Putamen (tissue), 1 donor: ENCODE measurements around the gene PLA2G4C.

ENCODE experiments used
- DNase-seq: peaks from one replicate; pipeline ENCODE4 v3.0.0-alpha.2; 2016; ENCODE audit warnings: low spot score

PLA2G4C gene

DNA sequence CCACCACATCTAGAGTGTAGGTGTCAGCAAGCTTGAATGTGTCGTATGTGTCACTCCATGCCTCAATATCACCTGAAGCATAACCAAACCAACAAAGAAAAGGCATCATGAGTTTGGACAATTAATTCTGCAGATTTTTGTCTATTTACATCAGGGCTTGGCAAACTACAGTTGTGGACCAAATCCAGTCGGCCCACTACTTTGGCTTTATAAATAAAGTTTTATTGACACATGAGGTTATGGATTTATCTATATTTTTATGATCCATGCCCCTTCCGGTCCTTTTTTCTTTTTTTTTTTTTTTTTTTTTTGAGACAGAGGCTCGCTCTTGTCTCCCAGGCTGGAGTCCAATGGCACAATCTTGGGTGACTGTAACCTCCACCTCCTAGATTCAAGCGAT, 57.5 kb downstream of the PLA2G4C start:
- DNase-seq = no peak

DNA sequence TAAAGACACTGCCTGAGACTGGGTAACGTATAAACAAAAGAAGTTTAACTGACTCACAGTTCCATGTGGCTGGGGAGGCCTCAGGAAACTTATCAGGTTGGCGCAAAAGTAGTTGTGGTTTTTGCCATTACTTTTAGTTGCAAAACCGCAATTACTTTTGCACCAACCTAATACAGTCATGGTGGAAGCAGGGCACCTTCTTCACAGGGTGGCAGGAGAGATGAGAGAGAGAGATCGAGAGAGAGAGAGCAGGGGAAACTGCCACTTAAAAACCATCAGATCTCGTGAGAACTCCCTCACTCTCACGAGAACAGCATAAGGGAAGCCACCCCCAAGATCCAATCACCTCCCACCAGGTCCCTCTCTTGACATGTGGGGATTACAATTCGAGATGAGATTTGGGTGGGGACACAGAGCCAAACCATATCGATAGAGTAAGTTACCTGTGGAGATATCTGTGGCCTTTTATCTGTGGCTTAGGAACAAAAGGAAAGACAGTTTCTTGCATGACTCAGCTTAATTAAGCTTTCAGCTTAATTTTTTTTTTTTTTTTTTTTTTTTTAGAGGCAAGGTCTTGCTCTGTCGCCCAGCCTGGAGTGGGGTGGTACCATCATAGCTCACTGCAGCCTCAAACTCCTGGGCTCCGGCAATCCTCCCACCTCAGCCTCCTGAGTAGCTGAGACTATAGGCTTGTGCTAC, 59.1 kb downstream of the PLA2G4C start:
- DNase-seq = no peak

DNA sequence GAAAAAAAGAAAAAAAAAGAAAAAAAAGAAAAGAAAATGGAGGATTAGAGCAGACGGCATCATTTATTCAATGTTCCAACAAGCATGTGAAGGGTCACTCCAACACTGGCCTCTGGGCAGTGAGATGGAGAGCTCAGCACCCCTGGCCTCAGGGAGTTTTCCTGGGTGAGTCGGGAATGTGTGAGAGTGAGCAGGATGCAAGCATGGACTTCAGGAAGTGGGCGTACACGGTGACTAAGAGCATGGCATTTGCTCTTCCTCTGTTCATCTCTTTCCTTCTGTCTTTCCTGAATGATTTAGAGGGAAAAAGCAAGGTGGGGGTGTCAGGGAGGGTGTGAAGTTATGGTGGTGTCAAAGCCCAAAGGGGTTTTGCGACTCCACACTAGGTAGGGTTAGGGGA, 66.1 kb downstream of the PLA2G4C start:
- no peak for DNase-seq

DNA sequence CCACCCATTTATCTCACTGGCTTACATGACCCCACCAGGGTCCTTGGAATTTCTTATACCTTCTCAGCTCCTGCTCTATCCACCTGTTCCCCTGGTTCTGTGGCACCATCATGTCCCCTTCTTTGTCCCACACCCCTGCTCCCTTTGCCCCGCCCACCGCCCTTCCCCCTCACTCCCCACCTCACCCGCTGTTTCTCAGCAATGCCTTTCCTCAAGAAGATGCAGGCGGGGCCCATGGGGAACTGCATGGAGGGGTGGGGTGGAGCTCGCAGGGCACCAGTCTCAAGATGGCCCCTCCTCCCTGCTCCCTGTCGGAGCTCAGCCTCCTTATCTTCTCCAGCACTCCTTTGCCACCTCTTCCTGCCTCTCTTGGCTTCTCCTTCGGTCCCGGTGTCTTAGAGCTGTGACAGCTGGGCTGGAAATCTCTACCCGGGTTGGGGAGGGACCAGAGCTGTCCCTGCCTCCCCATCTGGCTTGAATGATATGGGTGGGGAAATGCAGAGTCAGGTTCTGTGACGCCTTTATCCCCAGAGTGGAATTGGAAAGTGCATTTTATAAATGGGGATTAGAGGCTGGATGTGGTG, 66.8 kb downstream of the PLA2G4C start, which contains the start of gene CABP5:
CABP5 (minus strand) TSS at position 405 of the 584 bp plus-strand sequence; CDS start at position 248, 157 bp downstream.
- DNase-seq = no peak

DNA sequence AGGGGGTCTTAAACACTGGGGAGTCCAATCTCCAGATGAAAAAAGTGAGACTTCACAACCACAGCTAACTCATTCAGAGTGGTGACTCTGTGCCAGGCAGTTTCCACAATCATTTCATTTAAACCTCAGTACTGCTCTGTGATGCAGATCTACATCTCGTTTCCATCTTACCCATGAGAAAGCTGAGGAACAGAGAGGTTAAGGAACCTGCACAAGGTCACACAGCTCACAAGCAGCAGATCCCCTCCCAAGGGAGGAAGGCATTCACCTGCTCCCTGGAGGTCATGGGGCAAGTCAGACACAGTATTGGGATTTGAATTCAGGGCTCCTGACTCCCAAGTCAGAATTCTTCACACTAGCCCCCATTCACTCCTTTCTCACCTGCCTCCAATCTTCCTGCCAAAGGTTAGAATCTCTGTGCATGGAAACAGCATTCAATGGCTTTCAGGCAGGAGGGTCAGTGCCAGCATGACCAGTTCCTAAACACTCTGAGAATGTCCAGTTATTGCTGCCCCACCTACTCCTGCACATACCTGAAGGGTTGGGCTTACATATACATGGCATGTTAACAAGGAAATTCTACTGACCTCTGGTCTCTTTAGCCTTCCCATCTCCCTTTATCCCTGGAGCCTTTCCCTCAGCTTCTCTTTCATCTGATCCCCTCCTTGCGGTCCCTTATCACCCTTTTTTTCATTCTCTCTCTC, 68.6 kb downstream of the PLA2G4C start:
- no peak for DNase-seq

DNA sequence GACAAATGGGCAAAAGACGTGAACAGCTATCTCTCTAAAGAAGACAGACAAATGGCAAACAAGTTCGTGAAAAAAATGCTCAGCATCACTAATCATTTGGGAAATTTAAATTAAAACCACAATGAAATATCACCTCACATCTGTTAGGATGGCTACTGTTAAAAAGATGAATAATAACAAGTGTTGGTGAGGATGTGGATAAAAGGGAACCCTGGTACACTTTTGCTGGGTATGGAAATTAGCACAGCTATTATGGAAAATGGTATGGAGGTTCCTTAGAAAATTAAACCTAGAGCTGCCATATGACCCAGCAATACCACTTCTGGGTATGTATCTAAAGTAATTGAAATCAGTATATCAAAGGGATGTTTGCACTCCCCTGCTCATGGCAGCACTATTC, 73.9 kb downstream of the PLA2G4C start:
- DNase-seq = no peak

DNA sequence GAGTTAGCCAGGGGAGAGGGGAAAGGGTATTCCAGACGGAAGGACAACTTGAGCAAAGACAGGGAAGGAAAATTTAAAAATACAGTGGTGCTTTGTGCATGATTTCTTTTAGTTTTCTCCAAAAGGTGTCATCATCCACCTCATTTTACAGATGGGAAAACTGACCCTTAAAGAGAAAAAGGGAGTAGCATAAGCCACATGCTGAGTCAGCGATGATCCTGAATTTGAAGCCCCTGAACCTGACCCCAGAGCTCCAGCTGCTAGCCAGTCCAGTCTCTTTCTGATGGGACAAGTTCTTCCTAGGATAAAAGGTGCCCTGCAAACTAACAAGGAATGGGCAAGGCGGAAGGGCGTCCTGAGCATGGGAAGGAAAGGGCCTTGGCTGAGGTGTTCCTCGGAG, 77.0 kb downstream of the PLA2G4C start:
- DNase-seq = no peak

DNA sequence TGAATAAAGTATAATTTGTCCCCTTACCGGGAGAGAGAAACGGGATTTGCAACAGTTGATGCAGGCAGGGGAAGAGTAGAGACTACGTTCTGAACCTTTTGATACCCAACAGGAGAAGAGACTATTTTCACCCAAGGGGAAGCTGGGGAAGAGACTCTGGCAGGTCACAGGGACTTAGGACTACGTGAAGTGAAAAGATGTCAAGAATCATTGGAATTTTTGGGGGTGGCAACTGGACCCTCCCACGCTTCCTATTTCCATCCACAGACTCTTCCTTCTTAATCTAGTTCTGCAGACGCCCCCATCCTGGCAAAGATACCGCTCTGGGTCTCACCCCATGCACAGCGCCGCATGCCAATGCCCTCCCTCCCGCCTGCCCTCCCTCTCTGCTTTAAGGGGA, 80.5 kb downstream of the PLA2G4C start:
- DNase-seq = no peak

DNA sequence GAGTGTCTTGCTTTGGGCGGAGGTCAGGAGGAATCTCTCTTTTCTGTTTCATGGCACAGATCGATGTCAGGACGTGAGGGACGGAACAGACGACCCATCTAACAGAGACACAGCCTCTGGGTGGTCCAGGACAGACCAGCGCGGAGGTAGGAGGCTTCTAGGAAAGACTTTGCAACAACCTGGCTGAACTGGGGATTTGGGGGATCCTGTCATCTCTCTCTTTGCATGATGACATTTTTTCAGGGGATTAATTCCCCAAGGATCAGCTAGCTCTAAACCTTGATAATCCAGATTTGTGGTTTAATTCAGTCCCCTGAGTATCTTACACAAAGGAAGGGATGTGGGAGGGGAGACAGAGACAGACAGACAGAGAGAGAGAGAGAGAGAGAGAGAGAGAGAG, 81.2 kb downstream of the PLA2G4C start:
- DNase-seq = no peak

DNA sequence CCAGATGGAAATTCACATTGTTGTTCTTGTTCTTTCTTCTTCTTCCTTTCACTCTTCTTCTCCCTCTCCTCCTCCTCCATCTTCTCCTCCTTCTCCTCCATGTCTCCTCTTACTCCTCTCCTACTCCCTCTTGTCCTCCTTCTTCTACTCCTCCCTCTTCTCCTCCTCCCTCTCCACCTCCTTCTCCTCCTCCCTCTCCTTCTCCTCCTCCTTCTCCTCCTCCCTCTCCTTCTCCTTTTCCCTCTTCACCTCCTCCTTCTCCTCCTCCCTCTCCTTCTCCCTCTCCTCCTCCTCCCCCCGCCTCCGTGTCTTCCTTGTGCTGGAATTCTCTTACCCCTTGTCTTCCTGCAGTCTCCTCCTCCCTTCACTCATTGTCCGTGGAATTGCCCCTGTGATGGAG, 85.1 kb downstream of the PLA2G4C start:
- DNase-seq = no peak

DNA sequence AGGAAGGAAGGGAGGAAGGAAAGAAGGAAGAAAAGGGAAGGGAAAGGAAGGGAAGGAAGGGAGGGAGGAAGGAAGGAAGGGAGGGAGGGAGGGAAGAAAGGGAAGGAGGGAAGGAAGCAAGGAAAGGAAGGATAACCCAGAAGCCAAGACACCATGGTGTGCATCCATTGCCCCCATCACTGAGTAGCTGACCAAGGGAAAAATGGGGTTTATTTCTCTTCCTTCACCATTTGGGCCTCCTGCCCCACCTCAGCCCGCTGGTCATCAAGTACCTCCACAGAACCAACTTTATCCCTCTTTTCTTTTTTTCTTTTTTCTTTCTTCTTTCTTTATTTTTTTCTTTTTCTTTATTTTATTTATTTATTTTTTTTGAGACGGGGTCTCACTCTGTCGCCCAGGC, 87.1 kb downstream of the PLA2G4C start:
- no peak for DNase-seq

DNA sequence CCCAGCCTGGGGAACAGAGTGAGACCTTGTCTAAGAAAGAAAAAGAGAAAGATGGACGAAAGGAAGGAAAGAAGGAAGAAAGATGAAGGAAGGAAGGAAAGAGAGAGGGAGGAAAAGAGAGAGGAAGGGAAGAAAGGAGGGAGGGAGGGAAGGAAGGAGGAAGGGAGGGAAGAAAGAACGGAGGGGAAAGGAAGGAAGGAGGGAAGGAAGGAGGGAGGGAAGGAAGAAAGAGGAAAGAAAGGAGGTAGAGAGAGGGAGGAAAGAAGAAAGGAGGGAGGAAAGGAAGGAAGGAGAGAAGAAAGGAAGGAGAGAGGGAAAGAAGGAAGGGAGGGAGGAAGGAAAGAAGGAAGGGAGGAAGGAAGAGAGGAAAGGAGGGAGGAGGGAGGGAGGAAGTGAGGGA, 87.6 kb downstream of the PLA2G4C start:
- DNase-seq = no peak

DNA sequence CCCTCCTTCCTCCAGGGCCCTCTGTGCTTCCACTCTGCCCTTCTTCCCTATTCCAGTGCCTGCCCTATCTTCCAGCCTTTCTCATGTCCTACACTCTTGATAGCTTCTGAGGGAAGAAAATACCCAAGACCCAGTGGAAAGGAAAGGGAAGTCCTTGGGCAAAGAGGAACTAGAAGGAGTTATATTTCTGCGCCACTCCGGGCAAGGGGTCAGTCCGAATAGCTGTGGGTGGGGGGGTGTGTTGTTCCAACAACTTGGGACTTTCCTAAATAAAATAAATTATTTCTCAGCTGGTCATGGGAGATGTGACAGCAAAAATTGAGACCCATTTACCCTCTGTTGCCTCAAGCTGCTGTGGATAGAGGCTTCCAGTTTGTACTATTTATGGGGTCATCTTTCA, 89.9 kb downstream of the PLA2G4C start:
- no peak for DNase-seq

DNA sequence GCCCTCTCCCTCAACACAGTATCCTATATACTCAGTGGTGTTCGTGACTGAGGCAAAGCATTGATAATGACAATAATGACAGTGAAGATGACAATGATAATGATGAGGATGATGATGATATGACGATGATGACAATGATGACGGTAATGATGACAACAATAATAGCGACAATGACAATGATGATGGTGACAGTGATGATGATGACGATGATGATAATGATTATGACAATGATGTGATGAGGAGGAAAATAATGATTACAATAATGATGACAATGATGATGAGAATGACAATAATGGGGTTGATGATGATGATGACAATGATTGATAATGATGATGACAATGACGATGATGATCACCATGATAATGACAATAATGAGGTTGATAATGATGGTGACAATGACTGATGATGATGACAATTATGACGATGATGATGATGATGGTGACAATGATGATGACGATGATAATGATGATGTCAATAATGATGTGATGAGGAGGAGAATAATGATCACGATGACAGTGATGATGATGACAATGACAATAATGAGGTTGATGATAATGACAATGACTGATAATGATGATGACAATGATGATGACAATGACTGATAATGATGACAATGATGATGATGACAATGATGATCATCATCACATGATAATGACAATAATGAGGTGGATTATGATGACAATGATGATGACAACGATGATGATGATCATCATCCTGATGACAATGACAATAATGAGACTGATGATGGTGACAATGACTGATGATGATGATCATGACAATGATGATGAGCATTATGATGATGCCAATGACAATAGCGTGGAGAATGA, 99.5 kb downstream of the PLA2G4C start:
- no peak for DNase-seq

DNA sequence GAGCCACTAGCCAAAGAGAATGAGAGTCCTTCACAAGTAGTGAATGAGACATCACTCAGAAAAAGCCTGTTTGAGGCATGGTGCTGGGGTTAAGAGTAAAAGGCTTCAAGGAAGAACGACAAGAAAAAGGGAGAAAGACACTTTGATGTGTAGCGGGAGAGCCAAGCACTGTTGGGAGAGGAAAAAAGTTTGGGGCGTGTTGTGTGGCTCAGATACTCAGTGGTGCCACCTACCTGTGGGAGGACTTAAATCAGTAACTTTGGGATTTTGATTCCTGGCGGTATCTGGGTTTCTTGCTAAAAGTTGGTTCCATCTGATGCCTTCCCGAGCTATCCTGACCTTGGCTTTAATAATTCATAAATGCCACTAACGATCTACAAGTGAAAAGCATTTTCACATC, 103.9 kb downstream of the PLA2G4C start:
- DNase-seq = no peak

DNA sequence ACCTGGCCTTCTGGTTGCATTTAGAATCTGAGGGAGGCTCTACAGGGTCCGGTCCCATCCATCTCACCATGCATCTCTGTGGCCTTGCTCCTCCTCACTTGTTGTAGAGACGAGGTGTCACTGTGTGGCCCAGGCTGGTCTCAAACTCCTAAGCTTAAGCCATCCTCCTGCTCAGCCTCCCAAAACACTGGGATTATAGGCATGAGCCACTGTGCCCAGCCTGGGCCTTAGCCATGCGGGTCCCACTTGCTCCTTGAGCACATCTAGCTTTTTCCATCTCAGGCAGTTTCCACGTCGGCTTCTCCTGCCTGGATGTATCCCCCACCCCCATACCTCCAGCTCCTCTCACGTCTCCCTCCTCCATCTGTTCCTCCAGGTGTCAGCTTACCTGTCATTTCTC, 106.4 kb downstream of the PLA2G4C start:
- DNase-seq = no peak

DNA sequence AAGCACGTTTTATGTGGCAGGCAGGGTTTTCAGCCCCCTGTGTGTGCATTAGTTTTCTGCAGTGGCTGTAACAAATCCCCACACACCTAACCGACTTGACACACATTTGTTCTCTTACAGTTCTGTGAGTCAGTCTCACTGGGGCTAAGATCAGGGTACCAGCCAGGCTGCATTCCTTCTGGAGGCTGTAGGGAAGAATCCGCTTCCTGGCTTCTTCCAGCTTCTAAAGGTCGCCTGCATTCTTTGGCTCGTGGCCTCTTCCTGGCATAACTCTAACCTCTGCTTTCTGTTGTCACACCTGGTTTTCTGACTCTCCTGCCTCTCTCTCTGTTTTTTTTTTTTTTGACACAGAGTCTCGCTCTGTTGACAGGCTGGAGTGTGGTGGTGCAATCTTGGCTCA, 109.8 kb downstream of the PLA2G4C start:
- DNase-seq = no peak

DNA sequence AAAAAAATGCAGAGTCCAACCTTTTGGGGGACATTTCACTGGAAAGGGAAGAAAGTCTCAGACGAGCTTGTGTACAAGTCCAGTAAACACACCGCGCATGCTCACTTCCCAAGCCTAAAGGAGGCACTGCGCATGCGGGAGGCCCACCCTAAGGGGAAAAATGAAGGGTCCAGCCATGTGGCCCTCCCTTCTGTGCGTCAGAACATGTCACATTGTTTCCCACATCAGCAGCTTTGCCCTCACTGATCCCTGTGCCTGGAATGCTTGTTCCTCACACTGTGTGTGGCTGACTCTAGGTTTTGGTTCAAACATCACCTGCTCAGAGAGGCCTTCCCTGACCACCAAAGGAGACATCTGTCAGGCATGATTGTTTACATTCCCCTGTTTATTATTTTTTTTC, 111.8 kb downstream of the PLA2G4C start:
- no peak for DNase-seq
